A549 (cell line): ENCODE measurements around the gene SELENOV.

Experiments
- EHMT2 ChIP-seq: fragments of 200-600 bp; sonication (generic); IDR thresholded peaks from 2 replicates; pipeline ENCODE4 v1.6.1; 2016; ENCODE audit warnings: antibody characterized with exemption, low read depth, mild to moderate bottlenecking, moderate library complexity
- EP300 ChIP-seq, 2 experiments: fragments of >200 bp; sonication (Bioruptor Twin); formaldehyde crosslinking; IDR thresholded peaks; 2 replicates in 1 of 2; 3 replicates in 1 of 2; pipeline ENCODE4 v1.6.1; 2016 to 2017
- RAD21 ChIP-seq, 2 experiments: fragments of >200 bp in 1 of 2; sonication (Bioruptor Twin) in 1 of 2; formaldehyde crosslinking in 1 of 2; IDR thresholded peaks in 1 of 2; conservative IDR thresholded peaks in 1 of 2; 2 replicates in 1 of 2; 3 replicates in 1 of 2; pipeline ENCODE4 v1.6.1; 2012 to 2018; ENCODE audit warnings: inconsistent platforms in 1 of 2
- SMC3 ChIP-seq: fragments of >200 bp; sonication (Bioruptor Twin); formaldehyde crosslinking; IDR thresholded peaks from 3 replicates; pipeline ENCODE4 v1.6.1; 2018; ENCODE audit warnings: inconsistent platforms
- TFCP2L1 ChIP-seq: fragments of 250-450 bp; sonication (Bioruptor Pico); IDR thresholded peaks from 2 replicates; pipeline ENCODE4 v1.5.0; 2021; ENCODE audit warnings: mild to moderate bottlenecking
- TF ChIP-seq, protein P1 (sequence below): fragments of >200 bp; sonication (Bioruptor Twin); formaldehyde crosslinking; IDR thresholded peaks from 3 replicates; pipeline ENCODE4 v1.5.1; 2016

DNA sequence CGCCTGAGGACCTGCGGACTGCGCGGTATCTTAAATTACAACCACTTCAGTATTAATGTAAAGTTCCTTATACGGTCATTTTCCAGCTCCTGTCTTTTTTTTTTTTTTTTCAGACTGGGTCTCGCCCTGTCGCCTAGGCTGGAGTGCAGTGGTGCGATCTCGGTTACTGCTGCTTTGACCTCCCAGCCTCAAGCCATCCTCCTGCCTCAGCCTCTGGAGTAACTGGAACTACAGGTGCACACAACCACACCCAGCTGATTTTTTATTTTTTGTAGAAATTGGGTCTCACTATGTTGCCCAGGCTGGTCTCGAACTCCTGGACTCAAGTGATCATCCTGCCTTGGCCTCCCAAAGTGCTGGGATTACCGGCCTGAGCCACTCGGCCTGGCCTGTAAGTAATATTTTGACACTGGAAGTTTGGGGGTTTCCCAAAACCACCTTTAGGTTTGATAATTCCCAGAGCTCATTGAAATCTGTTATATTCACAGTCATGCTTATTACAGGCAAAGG lies 18.1 kb downstream of the SELENOV start:
- TF ChIP-seq, protein P1, sequence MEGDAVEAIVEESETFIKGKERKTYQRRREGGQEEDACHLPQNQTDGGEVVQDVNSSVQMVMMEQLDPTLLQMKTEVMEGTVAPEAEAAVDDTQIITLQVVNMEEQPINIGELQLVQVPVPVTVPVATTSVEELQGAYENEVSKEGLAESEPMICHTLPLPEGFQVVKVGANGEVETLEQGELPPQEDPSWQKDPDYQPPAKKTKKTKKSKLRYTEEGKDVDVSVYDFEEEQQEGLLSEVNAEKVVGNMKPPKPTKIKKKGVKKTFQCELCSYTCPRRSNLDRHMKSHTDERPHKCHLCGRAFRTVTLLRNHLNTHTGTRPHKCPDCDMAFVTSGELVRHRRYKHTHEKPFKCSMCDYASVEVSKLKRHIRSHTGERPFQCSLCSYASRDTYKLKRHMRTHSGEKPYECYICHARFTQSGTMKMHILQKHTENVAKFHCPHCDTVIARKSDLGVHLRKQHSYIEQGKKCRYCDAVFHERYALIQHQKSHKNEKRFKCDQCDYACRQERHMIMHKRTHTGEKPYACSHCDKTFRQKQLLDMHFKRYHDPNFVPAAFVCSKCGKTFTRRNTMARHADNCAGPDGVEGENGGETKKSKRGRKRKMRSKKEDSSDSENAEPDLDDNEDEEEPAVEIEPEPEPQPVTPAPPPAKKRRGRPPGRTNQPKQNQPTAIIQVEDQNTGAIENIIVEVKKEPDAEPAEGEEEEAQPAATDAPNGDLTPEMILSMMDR: no peak
- TF ChIP-seq TFCP2L1 (CRISPR knock-in tag) (no peak), SMC3 (no peak), EP300 (IDR thresholded peaks at IDR 0.05) (no peak), EHMT2 (no peak), RAD21 (conservative IDR thresholded peaks at IDR 0.05 in 1 of 2, IDR thresholded peaks at IDR 0.05 in 1 of 2) (no peak)
